HG03097 (cell line): Measurements from ENCODE around the gene HIP1.
"Not testable (repeated sequence)": the region's sequence is repeated elsewhere in the genome, so short reads cannot be mapped to it uniquely, and the experiment has no call there.

Experiments used
- ATAC-seq: cut with Tn5 transposase; IDR thresholded peaks from one replicate; pipeline ENCODE4 v1.9.1; 2021; ENCODE audit not compliant: unreplicated experiment, low FRiP score

Gene HIP1

DNA sequence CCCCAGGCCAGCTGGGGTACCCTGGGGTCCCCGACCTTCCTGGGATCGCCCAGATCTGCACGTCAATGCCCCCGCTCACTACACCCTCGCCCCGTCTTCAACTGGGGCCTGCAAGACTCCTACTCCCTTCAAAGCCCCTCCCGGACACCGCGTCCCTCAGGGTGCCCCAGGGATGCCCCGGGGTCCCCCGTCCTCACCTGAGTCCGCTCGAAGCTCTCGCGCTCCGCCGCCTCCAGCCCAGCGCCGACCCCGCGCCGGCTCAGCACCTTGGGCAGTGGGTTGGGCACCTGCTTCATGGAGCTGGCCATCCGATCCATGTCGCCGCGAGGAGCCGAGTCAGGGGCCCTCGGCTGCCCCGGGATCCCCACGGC lies at the start of gene HIP1:
Gene HIP1, minus strand, starts transcription at position 338 of the 371 bp plus-strand sequence. Its CDS starts 21 bp downstream, at position 317.
- ATAC-seq = no peak

DNA sequence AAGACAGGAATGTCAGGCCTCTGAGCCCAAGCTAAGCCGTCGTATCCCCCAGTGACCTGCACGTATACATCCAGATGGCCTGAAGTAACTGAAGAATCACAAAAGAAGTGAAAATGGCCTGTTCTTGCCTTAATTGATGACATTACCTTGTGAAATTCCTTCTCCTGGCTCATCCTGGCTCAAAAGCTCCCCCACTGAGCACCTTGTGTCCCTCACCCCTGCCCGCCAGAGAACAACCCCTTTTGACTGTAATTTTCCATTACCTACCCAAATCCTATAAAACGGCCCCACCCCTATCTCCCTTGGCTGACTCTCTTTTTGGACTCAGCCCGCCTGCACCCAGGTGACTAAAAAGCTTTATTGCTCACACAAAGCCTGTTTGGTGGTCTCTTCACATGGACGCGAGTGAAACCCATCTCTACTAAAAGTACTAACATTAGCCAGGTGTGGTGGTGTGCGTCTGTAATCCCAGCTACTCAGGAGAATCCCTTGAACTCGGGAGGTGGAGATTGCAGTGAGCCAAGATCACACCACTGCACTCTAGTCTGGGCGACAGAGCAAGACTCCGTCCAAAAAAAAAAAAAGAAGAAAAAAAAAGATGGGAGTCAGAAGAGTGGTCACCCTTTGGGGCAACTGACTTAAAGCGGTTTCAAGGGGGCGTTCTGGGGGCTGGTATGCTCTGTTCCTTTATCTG lies 49.6 kb upstream of the HIP1 start:
- ATAC-seq = not testable (repeated sequence)

DNA sequence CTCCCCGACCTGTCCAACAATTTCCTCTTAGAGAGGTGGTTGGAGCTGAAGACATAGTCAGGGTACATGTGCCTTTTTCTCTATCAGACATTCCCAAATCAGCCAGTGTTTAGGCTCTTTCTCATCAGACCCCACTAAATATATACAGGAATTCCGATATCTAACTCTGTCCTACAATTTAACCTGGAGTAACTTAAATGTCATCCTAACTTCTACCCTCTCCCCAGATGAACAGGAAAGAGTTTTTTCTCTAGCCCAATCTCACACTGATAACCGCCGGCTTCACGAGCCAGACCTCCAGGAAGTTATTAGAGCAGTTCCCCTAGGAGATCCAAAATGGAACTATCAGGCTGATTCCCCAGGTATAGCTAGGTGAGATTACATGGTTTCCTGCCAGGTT lies 44.3 kb upstream of the HIP1 start:
- ATAC-seq = not testable (repeated sequence)

DNA sequence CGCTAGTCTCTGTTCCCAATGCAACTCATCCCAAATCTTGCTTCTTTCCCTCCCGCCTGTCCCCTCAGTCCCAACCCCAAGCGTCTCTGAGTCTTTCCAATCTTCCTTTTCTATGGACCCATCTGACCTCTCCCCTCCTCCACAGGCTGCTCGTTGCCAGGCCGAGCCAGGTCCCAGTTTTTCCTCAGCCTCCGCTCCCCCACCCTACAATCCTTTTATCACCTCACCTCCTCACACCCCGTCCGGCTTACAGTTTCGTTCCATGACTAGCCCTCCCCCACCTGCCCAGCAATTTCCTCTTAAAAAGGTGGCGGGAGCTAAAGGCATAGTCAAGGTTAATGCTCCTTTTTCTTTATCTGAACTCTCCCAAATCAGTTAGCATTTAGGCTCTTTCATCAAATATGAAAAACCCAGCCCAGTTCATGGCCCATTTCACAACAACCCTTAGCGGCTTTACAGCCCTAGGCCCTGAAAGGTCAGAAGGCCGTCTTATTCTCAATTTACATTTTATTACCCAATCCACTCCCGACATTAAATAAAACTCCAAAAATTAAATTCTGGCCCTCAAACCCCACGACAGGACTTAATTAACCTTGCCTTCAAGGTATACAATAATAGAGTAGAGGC lies 42.0 kb upstream of the HIP1 start:
- ATAC-seq = not testable (repeated sequence)

DNA sequence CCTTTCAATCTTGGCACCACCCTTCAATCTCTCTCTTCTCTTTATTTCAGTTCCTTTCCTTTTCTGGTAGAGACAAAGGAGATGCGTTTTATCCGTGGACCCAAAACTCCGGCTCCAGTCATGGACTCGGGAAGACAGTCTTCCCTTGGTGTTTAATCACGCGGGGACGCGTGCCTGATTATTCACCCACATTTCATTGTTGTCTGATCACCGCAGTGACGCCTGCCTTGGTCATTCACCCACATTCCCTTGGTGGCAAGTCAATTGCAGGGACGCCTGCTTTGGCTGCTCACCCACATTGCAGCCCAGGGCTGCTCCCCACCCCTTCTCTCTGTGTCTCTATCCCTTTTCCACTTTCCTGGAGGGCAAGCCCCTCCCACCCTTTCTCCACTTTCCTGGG lies 40.8 kb upstream of the HIP1 start:
- not testable (repeated sequence) for ATAC-seq

DNA sequence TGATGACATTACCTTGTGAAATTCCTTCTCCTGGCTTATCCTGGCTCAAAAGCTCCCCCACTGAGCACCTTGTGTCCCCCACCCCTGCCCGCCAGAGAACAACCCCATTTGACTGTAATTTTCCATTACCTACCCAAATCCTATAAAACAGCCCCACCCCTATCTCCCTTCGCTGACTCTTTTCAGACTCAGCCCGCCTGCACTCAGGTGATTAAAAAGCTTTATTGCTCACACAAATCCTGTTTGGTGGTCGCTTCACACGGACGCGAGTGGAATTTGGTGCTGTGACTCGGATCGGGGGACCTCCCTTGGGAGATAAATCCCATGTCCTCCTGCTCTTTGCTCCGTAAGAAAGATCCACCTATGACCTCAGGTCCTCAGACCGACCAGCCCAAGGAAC lies 40.3 kb upstream of the HIP1 start:
- ATAC-seq = not testable (repeated sequence)

DNA sequence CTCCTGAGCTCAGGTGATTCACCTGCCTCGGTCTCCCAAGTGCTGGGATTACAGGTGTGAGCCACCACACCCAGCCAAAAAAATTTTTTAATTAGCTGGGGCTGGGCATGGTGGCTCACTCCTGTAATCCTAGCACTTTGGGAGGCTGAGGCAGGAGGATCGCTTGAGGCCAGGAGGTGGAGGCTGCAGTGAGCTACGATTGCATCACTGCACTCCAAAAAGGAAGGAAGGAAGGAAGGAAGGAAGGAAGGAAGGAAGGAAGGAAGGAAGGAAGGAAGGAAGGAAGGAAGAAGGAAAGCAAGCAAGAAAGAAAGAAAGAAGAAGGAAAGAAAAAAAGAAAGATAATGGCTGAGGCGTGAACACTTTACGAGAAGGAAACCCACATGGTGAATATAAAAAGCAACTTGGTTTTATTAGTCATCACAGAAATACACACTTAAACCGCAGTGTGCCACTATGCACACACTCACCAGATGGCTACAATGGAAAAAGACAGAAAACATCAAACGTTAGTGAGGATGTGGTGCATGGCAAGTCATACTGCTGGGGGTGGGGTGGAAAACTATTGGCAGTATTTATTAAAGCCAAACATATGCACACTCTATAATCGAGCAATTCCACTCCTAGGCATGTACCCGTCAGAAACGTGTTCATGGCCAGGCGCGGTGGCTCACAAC lies 37.7 kb upstream of the HIP1 start:
- ATAC-seq = no peak

DNA sequence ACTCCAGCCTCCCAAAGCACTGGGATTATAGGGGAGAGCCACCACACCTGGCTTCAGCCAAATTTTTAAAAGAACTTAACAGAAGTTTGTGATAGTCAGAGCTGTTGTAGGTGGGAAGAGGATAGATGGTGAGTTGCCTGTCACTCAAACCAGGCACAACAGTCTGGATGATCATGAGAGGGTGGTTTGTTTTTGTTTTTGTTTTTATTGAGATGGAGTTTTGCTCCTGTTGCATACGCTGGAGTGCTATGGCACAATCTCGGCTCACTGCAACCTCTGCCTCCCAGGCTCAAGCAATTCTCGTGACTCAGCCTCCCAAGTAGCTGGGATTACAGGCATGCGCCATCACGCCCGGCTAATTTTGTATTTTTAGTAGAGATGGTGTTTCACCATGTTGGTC lies 35.2 kb upstream of the HIP1 start:
- not testable (repeated sequence) for ATAC-seq

DNA sequence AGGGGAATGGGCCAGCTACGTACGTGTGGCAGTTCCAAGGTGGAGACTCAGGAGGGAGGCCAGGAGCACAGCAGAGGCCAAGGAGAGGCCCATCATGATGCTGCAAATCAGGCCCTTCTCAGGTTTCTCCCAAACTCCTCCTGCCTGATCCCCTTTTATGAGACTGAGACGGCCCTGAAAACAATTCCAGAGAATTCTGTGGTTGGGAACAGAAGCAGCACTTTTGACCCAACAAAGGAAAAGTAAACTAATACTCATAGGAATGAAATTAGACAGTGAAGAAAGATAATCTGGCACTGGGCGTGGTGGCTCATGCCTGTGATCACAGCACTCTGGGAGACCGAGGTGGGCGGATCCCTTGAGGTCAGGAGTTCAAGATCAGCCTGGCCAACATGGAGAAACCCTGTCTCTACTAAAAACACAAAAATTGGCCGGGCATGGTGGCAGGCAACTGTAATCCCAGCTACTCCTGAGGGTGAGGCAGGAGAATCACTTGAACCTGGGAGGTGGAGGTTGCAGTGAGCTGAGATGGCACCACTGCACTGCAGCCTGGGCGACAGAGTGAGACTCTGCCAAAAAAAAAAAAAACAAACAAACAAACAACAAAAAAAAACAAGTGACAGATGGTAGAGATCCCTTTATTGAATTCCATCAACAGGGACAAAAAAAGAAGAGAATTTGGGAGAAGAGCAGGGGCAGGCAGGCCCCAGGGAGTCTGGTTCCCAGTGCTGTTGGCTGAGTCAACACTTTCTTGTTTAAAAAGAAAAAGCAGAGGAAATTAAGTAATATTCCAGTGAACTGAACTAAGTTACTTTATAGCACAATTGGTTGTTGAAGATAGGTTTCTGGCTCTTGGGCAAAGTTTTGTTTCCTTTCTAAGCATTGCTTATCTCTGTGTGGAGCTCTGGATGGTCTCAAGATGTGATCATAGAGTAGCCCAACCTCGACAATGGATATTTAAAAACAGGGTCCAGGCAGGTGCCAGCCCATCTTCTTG lies 33.6 kb upstream of the HIP1 start, which contains the start of gene CCL26:
Gene CCL26, minus strand, starts transcription at position 131 of the 997 bp plus-strand sequence. Its CDS starts 35 bp downstream, at position 96.
- no peak for ATAC-seq

DNA sequence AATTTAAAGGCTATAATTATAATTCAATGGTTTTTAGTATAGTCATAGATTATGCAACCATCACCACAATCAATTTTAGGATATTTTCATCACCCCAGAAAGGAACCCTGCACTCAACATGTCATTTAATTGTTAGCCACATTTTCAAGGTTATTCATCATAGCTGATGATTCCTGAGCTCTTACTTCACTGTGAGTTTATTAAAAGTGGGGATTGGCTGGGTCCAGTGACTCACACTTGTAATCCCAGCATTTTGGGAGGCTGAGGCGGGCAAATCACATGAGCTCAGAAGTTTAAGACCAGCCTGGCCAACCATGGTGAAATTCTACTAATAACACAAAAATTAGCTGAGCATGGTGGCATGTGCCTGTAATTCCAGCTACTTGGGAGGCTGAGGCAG lies 32.5 kb upstream of the HIP1 start:
- no peak for ATAC-seq

DNA sequence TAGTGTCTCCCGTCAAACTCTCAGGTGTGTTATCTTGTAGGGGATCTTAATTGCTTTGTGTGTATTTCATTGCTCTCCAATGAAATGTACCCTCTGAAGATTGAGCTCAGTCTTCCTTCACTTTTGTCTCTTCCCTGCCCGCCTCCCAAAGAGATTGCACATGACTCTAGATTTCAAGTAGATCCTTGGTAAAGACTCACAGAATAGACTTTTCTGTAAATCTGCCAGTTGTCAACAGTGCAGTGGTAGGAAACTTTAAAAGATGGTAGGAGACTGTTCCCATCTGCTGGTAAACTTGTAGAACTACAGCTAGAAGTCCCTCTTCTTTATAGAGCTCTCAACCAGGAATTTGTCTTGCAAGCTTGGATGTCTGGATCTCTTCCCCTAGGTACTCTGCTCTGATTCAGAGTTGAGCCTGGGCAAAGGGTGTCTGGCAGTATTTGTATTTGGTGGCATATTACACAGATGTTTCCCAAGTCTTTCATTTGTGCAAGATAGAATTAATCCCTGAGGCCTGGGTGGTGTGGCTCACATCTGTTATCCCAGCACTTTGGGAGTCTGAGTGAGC lies 23.7 kb upstream of the HIP1 start:
- no peak for ATAC-seq

DNA sequence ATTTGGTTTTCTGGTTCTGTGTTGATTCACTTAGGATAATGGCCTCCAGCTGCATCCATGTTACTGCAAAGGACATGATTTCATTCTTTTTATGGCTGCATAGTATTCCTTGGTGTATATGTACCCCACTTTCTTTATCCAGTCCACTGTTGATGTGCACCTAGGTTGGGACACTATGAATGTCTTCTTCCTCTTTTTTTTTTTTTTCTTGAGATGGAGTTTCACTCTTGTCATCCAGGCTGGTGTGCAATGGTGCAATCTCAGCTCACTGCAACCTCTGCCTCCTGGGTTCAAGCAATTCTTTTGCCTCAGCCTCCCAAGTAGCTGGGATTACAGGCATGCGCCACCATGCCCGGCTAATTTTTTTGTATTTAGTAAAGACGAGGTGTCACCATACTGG lies 23.1 kb upstream of the HIP1 start:
- ATAC-seq = not testable (repeated sequence)

DNA sequence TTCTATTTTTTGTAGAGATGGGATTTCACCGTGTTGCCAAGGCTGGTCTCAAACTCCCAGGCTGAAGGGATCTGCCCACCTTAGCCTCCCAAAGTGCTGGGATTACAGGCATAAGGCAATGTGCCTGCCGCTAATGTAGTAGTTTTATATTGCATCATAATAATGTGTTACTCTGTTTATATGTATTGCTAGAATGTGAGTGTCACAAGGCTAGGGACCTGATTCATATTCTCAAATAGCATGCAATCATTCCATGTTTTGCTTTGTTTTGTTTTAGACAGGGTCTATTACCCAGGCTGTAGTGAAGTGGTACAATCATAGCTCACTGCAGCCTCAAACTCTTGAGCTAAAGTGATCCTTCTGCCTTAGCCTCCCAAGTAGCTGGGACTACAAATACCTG lies 19.8 kb upstream of the HIP1 start:
- no peak for ATAC-seq

DNA sequence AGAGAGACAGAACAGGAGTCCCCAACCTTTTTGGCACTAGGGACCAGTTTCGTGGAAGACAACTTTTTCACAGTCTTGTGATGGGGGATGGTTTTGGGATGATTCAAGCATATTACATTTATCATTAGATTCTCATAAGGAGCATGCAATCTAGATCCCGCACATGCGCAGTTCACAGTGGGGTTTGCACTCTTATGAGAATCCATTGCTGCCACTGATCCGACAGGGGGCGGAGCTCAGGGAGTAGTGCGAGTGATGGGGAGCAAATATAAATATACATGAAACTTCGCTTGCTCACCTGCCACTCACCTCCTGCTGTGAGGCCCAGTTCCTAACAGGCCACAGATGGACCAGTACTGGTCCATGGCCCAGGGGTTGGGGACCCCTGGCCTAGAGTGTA lies 19.1 kb upstream of the HIP1 start:
- ATAC-seq = no peak

DNA sequence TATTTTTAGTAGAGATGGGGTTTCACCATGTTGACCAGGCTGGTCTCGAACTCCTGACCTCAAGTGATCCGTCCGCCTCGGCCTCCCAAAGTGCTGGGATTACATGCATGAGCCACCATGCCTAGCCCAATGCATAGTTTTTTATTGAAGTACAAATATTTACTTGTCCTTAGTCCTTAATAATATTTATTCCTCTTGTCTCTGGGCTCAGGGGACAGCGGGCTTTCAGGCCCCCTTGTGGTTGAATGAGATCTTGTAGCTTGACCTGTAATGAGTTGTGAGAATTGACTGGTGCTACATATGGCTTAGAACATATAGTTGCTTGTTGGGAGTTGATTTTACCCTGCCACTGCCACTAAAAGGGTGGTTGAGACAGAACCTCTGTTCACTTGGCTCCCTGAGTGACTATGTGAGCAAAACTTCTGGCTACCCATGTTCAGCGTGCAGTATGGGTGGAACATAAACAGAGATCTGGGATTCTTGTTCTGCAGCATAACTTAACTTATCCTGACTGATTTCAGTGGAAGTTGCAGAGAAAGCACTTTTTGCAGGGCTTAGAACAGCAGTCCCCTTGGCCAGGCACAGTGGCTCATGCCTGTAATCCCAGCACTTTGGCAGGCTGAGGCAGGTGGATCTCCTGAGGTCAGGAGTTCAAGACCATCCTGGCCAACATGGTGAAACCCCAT lies 18.4 kb upstream of the HIP1 start:
- ATAC-seq = no peak

DNA sequence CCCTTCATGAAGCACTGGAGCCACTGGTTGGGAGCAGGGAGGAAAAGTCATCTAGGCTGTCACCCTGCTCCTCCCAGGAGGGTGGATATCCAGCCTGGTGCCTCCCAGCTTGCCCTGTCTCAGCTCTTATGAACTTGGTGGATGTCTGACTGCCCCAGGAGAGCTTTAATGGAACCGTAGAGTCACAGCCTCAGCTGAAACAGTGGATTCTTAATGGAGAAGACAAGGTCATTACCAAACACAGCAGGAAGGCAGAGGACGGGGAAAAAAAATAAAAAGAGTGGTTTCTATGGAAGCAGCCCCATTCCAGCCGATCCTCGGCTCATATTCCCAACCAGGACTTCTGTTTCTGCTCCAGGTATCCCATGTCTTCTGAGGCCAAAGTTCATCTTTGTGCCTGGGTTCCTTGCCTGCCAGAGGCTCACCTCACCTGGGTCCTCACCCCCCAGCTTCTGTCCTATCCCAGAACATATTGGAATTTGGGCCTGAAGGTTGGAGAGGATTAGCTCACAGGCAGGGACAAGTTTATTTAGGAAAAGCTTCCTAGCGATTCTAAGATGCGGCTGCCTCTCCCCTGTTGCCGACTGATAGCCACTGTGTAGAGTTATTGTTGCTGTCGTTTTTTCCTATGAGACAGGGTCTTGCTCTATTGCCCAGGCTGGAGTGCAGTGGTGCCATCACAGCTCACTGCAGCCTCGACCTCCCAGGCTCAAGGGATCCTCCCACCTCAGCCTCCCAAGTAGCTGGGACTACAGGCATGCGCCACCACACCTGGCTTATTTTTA lies 17.7 kb upstream of the HIP1 start:
- ATAC-seq = no peak

DNA sequence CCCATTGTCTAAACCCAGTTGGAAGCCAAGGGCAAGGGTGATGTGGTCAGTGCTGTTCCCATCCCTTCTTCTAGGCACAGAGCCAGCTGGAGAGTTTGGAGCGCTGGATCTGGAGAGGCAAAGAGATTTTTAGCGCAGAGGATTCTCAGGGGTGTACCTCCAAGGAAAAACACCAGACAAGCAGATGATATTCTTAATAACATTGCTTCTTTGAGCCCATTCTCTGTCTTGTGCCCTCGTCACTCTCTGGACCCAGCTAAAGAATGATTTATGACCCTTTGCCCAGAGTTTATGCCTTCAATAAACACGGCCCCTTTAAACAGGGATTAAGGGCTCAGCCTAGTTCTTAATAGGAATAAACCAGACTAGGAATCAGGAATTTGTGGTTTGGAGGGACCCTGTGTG lies 4.7 kb upstream of the HIP1 start:
- ATAC-seq = no peak

DNA sequence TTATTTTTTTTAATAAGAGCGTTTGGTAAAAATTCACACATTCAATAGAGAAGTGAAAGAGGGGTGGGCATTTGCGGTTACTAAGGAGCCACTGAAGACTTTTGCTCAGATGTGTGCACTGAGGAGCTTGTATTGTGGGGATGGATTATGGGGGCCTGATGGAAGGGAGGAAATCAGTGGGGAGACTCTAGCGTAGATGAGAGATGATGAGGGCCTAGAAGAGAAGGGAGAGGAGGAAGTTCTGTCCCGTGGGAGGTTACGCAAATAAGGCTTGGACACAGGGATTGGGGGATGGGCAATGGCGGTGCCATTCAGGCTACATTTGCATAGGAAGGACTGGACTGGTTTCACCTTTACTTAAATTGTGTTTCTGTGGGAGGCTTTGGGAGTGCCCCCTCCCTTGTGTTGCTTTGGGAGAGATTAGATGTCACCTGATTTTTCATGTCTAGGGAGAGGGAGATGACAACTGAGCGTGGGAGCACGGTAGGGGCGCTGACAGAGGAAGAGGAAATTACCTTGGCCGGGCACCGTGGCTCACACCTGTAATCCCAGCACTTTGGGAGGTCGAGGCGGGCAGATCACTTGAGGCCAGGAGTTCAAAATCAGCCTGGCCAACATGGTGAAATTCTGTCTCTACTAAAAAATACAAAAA lies 2.2 kb upstream of the HIP1 start:
- no peak for ATAC-seq
